ENCODE data around the gene KRTAP9-1.
"Not testable (repeated sequence)": the region's sequence is repeated elsewhere in the genome, so short reads cannot be mapped to it uniquely, and the experiment has no call there.

KRTAP9-1 gene

DNA sequence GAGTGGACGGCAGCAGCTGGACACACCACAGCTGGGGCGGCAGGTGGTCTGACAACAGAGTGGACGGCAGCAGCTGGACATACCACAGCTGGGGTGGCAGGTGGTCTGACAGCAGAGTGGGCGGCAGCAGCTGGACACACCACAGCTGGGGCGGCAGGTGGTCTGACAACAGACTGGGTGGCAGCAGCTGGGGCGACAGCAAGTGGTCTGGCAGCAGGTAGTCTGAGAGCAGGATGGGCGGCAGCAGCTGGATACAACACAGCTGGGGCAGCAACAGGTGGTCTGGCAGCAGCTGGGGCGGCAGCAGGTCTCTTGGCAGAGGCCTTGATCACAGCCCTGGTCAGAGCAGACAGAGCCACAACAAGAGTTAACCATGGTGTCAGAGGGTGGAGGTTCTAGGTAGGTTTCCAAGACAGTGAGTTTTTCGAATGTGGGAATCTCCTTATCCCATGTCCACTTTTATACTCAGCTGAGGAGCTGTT is 5.2 kb upstream of the KRTAP9-1 start, which contains the start of gene KRTAP4-1:
Gene KRTAP4-1, minus strand, starts transcription at position 432 of the 482 bp plus-strand sequence. Its CDS starts 57 bp downstream, at position 375.
- no peak for DNase-seq

DNA sequence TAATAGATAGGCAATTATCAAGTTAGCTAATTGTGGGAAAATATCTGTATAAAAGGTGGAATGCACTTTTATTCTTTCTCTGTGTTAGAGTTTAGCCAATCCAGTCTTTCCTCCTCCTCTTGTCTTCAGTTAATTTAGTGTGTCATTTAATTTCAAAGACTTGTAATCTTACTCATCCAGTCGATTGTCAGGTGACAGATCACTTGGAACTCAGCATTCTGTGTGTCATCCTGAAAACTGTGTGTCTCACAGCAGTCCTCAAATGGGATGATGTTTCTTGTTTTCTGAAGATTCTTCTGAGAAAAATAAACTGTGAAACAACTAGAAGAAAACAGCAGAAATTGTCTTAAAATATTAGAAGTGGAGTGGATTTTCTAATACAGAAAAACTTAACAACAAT is 4.7 kb upstream of the KRTAP9-1 start:
- no peak for DNase-seq

DNA sequence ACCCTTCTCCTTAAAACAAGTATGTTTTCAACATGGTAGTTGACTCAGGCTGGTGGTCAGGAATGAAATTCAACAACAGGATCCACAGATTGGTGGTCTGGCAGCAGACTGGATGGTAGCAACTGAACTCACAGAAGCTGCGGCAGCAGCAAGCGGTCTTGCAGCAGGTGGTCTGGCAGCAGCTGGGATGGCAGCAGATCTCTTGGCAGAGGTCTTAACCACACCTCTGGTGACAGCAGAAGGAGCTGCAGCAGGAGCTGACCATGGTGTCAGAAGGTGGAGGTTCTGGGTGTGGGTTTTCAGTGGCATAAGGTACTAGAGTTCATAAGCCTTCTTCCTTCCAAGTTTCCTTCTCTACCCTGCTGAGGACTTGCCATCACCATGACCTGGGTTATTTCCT is 2.8 kb upstream of the KRTAP9-1 start:
- no peak for DNase-seq

DNA sequence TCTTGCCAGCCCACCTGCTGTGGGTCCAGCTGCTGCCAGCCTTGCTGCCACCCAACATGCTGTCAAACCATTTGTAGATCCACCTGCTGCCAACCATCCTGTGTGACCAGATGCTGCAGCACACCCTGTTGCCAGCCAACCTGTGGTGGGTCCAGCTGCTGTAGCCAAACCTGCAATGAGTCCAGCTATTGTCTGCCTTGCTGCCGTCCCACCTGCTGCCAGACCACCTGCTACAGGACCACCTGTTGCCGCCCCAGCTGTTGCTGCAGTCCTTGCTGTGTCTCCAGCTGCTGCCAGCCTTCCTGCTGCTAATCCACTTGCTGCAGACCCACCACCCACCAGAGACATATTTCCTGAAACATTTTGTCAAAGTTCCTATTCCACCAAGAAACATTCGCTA is 641 bp downstream of the KRTAP9-1 start:
- no peak for DNase-seq

DNA sequence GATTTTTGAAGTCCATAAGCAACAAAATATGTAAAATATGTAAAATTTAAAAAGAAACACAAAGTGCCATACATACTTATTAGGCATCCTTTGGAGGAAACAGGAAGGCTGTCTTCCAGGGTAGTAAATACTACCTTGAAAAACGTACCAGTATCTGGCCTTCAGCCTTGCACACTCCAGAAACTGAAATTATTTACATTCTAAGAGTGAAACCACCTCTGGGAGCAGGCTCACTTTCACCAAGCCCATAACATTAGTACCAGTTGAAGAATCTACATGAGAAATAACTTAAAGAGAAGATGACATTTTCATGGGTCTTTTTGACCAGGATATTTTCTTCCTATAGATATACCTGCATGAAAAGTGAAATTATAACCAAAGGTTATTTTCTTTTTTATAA is 6.4 kb downstream of the KRTAP9-1 start:
- DNase-seq: no peak

DNA sequence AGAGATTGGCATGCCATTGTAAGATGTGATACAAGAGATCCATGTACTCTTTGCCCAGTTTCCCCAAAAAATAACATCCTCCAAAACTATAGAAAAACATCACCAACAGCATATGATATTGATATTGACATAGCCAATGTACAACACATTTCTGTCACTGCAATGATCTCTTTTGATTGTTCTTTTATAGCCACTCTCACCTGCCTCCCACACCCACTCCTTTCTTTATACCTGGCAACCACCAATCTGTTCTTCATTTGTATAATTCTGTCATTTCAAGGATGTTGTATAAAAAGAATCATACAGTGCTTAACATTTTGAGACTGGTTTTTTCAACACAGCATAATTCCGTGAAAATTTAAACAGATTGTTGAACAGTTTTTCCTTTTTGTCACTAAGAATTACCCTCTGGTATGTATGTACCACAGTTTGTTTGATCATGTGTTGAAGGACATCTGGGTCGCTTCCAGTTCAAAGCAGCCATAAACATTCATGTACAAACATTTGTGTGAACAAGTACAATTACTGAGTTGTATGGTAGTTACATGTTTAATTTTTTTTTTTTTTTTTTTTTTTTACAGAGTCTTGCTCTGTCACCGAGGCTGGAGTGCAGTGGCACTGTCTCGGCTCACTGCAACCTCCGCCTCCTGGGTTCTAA is 9.9 kb downstream of the KRTAP9-1 start:
- DNase-seq: no peak

DNA sequence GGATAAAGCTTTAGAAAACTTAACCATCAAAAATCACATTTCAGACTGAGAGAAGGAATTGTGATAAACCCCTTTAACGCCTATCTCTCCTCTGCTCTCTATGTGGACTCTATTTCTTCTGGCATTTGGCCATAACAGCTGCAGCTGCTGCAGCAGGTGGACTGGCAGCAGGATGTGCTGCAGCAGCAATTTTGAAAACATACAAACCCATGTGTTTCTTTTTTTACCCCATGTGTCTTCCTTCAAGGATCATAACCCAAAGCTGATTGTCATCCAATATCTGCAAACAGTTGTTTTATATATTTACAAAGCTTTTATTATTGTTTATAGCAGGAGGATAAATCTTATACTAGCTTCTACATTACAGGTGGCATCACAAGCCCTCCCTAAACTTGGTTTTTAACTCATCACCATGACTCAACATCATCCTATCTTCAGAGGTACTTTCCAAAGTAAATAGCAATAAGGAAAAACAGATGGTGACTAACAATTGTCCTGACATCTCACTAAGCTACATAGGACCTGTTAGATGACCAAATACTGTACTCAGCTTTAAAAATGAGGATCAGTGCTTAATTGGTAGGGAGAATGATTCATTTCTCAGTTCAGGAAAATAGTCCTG is 22.3 kb downstream of the KRTAP9-1 start:
- DNase-seq: no peak

DNA sequence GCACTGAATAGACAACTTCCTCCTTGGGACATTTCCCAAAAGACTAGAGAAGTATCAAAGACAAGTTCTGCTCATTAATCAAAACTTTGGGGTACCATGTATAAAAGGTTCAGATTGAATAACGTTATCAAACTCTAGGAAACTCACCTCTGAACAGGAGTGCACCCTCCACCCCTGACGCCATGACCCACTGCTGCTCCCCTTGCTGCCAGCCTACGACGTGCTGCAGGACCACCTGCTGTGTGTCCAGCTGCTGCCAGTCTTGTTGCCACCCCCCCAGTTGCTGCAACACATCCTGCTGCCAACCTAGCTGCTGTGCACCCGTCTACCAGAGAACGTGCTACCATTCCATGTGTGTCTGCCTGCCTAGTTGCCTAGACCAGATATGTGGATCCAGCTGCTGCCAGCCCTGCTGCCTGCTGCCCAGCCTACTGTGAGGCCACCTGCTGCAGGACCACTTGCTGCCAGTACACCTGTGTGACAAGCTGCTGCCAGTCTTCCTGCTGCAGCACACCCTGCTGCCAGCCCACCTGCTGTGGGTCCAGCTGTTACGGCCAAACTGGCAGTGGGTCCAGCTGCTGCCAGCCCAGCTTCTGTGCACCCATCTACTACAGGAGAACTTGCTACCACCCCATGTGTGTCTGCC is 23.0 kb downstream of the KRTAP9-1 start:
- no peak for DNase-seq

DNA sequence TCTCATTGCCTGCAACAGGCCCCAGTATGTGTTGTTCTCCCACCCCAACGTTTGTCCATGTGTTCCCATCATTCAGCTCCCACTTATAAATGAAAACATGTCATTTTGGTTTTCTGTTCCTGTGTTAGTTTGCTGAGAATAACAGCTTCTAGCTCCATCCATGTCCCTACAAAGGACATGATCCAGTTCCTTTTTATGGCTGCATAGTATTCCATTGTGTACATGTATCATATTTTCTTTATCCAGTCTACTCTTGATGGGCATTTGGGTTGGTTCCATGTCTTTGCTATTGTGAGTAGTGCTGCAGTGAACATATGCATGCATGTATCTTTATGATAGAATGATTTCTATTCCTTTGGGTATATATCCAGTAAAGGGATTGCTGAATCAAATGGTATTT is 26.0 kb downstream of the KRTAP9-1 start:
- DNase-seq: no peak

DNA sequence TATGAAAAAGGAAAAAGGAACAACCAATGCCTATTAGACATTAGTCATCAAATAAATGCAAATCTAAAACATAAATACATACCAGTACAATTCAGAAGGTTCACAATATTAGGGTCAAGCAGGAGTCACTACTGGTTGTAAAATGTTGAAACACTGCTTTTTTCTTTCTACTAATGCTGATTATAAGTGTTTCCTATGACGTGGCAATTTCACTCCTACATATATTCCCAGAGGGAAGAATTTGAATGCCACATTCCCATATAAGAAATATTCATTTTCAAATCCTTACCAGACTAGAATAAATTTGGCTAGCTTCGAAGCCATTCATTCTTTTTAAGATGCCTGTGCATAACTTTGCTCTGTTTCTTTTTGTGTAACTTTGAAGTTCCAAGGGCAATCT is 34.1 kb downstream of the KRTAP9-1 start:
- DNase-seq: no peak

DNA sequence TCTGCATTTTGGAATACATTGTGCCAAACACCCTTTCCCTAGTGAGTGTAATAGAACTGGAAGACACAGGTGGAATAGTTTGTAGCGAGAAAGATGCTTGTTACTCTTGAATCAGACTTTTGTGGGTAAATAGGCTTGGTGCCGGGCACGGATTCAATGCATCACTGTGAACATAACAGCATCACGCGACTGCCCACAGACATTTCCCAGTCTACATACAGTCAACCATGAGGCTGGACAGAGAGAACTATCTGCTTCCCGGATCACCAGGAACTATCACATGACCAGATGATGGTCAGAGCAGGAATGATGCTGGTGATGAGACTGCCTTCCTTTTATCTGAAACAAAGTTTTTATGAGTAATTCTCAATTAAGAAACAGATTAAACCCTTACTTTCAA is 36.4 kb downstream of the KRTAP9-1 start:
- no peak for DNase-seq

DNA sequence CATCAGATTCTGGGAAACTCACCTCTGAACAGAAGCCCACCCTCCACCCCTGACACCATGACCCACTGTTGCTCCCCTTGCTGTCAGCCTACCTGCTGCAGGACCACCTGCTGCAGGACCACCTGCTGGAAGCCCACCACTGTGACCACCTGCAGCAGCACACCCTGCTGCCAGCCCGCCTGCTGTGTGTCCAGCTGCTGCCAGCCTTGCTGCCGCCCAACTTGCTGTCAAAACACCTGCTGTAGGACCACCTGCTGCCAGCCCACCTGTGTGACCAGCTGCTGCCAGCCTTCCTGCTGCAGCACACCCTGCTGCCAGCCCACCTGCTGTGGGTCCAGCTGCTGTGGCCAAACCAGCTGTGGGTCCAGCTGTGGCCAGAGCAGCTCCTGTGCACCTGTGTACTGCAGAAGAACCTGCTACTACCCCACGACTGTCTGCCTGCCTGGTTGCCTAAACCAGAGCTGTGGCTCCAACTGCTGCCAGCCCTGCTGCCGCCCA is 37.0 kb downstream of the KRTAP9-1 start, which contains the start of gene KRTAP9-2:
Gene KRTAP9-2, plus strand, starts transcription at position 51 of the 498 bp plus-strand sequence. Its CDS starts 7 bp downstream, at position 58.
- not testable (repeated sequence) for DNase-seq

DNA sequence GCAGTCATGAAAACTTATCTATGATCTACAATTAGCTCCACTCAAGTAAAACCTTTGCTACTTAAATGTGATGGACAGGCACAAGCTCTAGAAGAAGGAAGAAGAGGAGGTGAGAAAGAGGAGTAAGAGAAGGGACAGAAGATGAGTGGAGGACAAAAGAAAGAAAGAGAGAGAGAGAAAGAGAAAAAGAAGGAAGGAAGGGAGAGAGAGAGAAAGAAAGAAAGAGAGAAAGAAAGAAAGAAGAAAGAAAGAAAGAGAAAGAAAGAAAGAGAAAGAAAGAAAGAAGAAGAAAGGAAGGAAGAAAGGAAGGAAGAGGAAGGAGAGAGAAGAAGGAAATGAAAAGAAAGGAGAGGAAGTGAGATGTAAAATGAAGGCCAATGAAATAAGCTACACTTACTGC is 40.4 kb downstream of the KRTAP9-1 start:
- DNase-seq: no peak

DNA sequence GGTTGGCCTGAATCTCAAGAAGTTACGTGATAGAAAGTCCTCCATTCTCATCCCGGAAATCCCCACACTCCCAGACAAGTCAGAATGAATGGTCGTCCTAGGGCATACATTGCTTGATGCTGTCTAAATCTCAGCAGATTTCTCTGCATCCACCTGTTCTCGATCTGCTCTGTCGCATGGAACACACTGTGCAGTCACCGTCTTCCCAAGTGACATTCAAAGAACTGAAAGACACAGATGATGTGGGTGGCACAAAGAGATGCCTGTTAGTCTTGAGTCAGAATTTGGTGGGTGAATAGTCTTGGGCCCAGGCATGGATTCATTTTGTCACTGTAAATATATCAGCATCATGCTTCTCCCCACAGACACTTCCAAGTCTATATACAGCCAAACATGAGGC is 42.0 kb downstream of the KRTAP9-1 start:
- no peak for DNase-seq

DNA sequence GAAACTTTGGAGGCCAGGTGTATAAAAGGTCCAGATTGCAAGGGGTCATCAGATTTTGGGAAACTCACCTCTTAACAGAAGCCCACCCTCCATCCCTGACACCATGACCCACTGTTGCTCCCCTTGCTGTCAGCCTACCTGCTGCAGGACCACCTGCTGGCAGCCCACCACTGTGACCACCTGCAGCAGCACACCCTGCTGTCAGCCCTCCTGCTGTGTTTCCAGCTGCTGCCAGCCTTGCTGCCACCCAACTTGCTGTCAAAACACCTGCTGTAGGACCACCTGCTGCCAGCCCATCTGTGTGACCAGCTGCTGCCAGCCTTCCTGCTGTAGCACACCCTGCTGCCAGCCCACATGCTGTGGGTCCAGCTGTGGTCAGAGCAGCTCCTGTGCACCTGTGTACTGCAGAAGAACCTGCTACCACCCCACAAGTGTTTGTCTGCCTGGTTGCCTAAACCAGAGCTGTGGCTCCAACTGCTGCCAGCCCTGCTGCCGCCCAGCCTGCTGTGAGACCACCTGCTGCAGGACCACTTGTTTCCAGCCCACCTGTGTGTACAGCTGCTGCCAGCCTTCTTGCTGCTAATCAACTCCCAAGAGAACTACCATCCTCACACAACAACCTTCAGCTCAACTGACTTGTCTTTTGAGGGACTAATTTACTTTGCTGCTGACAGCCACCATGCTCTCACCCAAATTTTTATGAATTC is 42.9 kb downstream of the KRTAP9-1 start, which contains the start of gene KRTAP9-3:
Gene KRTAP9-3, plus strand, starts transcription at position 51 of the 707 bp plus-strand sequence. Its CDS starts 53 bp downstream, at position 104.
- not testable (repeated sequence) for DNase-seq

DNA sequence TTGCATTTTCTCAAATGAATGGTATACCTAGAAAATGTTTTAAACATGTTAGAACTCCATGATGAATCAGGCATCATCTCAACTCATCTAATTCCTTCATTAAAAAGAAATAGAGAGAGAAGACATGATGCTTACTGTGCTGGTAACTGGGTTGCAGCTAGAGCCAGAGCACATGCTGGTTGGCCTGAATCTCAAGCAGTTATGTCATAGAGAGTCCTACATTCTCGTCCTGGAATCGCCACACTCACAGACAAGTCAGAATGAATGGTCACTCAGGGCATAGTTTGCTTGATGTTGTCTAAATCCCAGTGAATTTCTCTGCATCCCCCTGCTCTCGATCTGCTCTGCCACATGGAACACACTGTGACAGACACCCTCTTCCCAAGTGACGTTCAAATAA is 47.4 kb downstream of the KRTAP9-1 start:
- DNase-seq: not testable (repeated sequence)

DNA sequence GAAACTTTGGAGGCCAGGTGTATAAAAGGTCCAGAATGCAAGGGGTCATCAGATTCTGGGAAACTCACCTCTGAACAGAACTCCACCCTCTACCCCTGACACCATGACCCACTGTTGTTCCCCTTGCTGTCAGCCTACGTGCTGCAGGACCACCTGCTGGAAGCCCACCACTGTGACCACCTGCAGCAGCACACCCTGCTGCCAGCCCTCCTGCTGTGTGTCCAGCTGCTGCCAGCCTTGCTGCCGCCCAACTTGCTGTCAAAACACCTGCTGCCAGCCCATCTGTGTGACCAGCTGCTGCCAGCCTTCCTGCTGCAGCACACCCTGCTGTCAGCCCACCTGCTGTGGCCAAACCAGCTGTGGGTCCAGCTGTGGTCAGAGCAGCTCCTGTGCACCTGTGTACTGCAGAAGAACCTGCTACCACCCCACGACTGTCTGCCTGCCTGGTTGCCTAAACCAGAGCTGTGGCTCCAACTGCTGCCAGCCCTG is 48.3 kb downstream of the KRTAP9-1 start, which contains the start of gene KRTAP9-8:
Gene KRTAP9-8, plus strand, starts transcription at position 51 of the 489 bp plus-strand sequence. Its CDS starts 53 bp downstream, at position 104.
- not testable (repeated sequence) for DNase-seq
